ENCODE measurements around the gene TGFBRAP1. TPM values are rescaled to one million over a fixed set of nuclear protein-coding genes. Genes with fewer than 3 reads are reported as not detected.

Gene TGFBRAP1
- total and polyA plus RNA-seq, 9 of the 15 experiments (the other 6 are each of a cell fraction or from before 2014, with no cell fraction given) = 3.7 to 18.0 (median 11.0) TPM

DNA sequence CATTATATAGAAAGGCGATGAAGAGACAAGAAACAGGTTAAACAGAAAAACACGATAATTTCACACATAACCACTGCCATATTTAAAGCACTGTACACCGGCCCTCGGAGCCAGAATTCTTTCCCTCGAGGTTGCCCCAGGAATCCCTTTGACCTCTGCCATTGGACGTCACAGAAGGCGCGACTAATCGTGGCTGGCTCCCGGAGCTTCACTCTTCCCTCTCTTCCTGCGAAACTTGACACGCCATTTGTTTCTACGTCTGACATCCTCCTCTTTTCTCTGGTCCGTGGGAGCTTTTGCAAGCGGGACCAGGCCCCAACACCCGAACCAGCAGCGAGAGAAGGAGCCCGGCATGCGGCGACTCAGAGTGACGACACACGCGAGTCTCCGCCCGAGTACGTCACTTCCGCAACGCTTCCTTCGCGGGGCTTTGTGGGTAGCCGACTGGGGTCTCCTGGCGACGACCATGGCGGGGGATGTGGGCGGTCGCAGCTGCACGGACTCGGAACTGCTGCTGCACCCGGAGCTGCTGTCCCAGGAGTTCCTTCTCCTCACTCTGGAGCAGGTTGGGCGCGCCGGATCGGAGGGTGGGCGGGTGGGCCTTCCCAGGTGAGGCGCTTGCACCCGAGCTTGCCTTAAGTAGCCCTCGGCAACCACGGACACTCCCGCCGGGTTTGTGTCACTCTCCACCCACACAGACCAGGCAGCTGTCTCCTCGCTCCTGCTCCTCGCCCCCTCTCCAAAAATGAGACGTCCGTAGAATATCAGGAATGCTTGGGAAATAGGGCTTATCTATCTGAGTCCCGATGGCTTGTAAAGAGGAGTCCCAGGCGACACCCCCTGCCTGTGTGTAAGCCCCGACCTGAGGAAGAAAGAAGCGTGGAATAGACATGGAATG is 7.8 kb upstream of the TGFBRAP1 start, which contains the start of gene C2orf49 (continued):
- TF ChIP-seq HNRNPLL (IDR thresholded peaks at IDR 0.05; ENCODE audit: low read depth, low read length, poor library complexity, severe bottlenecking) = peak; percentile 63
- no peak for TF ChIP-seq FIP1L1 (IDR thresholded peaks at IDR 0.05; ENCODE audit: low read depth, low read length, poor library complexity, severe bottlenecking)
- TF ChIP-seq, protein P1, sequence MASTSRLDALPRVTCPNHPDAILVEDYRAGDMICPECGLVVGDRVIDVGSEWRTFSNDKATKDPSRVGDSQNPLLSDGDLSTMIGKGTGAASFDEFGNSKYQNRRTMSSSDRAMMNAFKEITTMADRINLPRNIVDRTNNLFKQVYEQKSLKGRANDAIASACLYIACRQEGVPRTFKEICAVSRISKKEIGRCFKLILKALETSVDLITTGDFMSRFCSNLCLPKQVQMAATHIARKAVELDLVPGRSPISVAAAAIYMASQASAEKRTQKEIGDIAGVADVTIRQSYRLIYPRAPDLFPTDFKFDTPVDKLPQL (IDR thresholded peaks at IDR 0.05; ENCODE audit: extremely low read depth, insufficient read length) = no peak
- no peak for TF ChIP-seq POLR3G (IDR thresholded peaks at IDR 0.05; ENCODE audit: extremely low read depth, insufficient read length, insufficient replicate concordance)
- peak; percentile 33 to 72 for TF ChIP-seq SIN3A (IDR thresholded peaks at IDR 0.05; ENCODE audit: borderline replicate concordance in 2 of 2, control insufficient read depth in 1 of 2, low read depth in 2 of 2, low read length in 2 of 2)
- TF ChIP-seq, protein P2, sequence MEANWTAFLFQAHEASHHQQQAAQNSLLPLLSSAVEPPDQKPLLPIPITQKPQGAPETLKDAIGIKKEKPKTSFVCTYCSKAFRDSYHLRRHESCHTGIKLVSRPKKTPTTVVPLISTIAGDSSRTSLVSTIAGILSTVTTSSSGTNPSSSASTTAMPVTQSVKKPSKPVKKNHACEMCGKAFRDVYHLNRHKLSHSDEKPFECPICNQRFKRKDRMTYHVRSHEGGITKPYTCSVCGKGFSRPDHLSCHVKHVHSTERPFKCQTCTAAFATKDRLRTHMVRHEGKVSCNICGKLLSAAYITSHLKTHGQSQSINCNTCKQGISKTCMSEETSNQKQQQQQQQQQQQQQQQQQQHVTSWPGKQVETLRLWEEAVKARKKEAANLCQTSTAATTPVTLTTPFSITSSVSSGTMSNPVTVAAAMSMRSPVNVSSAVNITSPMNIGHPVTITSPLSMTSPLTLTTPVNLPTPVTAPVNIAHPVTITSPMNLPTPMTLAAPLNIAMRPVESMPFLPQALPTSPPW (CRISPR knock-in tag; IDR thresholded peaks at IDR 0.05) = no peak
- no peak for TF ChIP-seq FUS (optimal IDR thresholded peaks at IDR 0.05; ENCODE audit: low read depth, low read length)
- TF ChIP-seq JUNB (CRISPR knock-in tag; conservative IDR thresholded peaks at IDR 0.05) = 0 out of 2 replicates have a peak, but pooled peaks have one; percentile 1
- no peak for TF ChIP-seq MCM5 (IDR thresholded peaks at IDR 0.05; ENCODE audit: low read depth)
- no peak for TF ChIP-seq SP2 (IDR thresholded peaks at IDR 0.05; ENCODE audit: extremely low read depth, low read depth, low read length, poor library complexity, severe bottlenecking)
- TF ChIP-seq HDAC1 (IDR thresholded peaks at IDR 0.05) = peak in 1 of 2 experiments; percentile 87; a peak in 2 of 4 replicates
- no peak for TF ChIP-seq ZNF282 (CRISPR knock-in tag; IDR thresholded peaks at IDR 0.05)
- TF ChIP-seq, protein P3, sequence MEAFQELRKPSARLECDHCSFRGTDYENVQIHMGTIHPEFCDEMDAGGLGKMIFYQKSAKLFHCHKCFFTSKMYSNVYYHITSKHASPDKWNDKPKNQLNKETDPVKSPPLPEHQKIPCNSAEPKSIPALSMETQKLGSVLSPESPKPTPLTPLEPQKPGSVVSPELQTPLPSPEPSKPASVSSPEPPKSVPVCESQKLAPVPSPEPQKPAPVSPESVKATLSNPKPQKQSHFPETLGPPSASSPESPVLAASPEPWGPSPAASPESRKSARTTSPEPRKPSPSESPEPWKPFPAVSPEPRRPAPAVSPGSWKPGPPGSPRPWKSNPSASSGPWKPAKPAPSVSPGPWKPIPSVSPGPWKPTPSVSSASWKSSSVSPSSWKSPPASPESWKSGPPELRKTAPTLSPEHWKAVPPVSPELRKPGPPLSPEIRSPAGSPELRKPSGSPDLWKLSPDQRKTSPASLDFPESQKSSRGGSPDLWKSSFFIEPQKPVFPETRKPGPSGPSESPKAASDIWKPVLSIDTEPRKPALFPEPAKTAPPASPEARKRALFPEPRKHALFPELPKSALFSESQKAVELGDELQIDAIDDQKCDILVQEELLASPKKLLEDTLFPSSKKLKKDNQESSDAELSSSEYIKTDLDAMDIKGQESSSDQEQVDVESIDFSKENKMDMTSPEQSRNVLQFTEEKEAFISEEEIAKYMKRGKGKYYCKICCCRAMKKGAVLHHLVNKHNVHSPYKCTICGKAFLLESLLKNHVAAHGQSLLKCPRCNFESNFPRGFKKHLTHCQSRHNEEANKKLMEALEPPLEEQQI (IDR thresholded peaks at IDR 0.05) = peak; percentile 77; the same call in 1 of the 2 replicates
- TF ChIP-seq DNMT1 (IDR thresholded peaks at IDR 0.05) = no peak
- TF ChIP-seq ZKSCAN3 (CRISPR knock-in tag; IDR thresholded peaks at IDR 0.05) = no peak
- no peak for TF ChIP-seq ARHGAP35 (IDR thresholded peaks at IDR 0.05; ENCODE audit: partially characterized antibody)
- peak; percentile 100 for TF ChIP-seq C11orf30 (IDR thresholded peaks at IDR 0.05; ENCODE audit: low read depth)
- no peak for TF ChIP-seq POLR3A (IDR thresholded peaks at IDR 0.05; ENCODE audit: borderline replicate concordance, extremely low read depth, insufficient read depth, insufficient read length)
- no peak; the same call in 1 of the 2 replicates for TF ChIP-seq TARDBP (IDR thresholded peaks at IDR 0.05)
- TF ChIP-seq, protein P4, sequence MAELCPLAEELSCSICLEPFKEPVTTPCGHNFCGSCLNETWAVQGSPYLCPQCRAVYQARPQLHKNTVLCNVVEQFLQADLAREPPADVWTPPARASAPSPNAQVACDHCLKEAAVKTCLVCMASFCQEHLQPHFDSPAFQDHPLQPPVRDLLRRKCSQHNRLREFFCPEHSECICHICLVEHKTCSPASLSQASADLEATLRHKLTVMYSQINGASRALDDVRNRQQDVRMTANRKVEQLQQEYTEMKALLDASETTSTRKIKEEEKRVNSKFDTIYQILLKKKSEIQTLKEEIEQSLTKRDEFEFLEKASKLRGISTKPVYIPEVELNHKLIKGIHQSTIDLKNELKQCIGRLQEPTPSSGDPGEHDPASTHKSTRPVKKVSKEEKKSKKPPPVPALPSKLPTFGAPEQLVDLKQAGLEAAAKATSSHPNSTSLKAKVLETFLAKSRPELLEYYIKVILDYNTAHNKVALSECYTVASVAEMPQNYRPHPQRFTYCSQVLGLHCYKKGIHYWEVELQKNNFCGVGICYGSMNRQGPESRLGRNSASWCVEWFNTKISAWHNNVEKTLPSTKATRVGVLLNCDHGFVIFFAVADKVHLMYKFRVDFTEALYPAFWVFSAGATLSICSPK (IDR thresholded peaks at IDR 0.05; ENCODE audit: borderline replicate concordance) = no peak
- no peak; the same call in 1 of the 2 replicates for TF ChIP-seq BRD4 (IDR thresholded peaks at IDR 0.05)
